H1 (cell line): ENCODE data around the gene TSG101.

Source experiments
- BRCA1 ChIP-seq: IDR thresholded peaks from 2 replicates; pipeline ENCODE4 v1.6.1; 2012; ENCODE audit warnings: low read depth, low read length, improper control_type of control experiment
- CEBPB ChIP-seq: IDR thresholded peaks from 2 replicates; pipeline ENCODE4 v1.6.1; 2012; ENCODE audit warnings: low read depth, low read length
- CHD2 ChIP-seq: IDR thresholded peaks from 2 replicates; pipeline ENCODE4 v1.6.1; 2012; ENCODE audit warnings: low read length, improper control_type of control experiment
- EP300 ChIP-seq, 2 experiments: IDR thresholded peaks; 1 replicate in 1 of 2; 2 replicates in 1 of 2; pipeline ENCODE4 v1.6.1; 2011 to 2012; ENCODE audit warnings: low read depth in 2 of 2, low read length in 2 of 2, mild to moderate bottlenecking in 2 of 2, borderline replicate concordance in 1 of 2, inconsistent platforms in 1 of 2, moderate library complexity in 1 of 2
- POLR2A ChIP-seq, 2 experiments: IDR thresholded peaks; 1 replicate in 1 of 2; 2 replicates in 1 of 2; pipeline ENCODE4 v1.6.1; 2011; ENCODE audit warnings: low read depth in 2 of 2, low read length in 2 of 2, mild to moderate bottlenecking in 2 of 2; ENCODE audit errors: control extremely low read depth in 1 of 2
- POLR2AphosphoS5 ChIP-seq: IDR thresholded peaks from 2 replicates; pipeline ENCODE4 v1.6.1; 2011; ENCODE audit warnings: low read depth, low read length
- POU5F1 ChIP-seq: IDR thresholded peaks from 2 replicates; pipeline ENCODE4 v1.6.1; 2011; ENCODE audit warnings: low read depth, mild to moderate bottlenecking, low read length, moderate library complexity

DNA sequence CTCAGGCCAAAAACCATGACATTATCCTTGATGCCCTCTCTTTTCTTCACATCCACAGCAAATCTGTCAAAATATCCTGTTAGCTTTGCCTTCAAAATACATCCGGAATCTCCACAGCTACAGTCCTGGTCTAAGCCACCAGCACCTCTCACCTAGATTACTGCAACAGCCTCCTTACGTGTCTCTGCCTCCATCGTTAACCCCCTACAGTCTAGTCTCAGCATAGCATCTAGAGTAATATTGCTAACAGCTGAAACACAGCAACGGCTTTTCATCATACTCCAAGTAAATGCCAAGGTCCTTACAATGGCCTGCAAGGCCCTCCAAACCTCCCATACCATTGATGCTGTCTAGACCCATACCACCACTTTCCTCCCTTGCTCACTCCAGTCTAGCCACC lies 4.4 kb downstream of the TSG101 start:
- TF ChIP-seq CHD2 (no peak), POU5F1 (no peak), BRCA1 (no peak), EP300 (IDR thresholded peaks at IDR 0.05; ENCODE audit: borderline replicate concordance in 1 of 2, low read depth in 2 of 2, low read length in 2 of 2) (no peak), POLR2AphosphoS5 (no peak), POLR2A (IDR thresholded peaks at IDR 0.05; ENCODE audit: control extremely low read depth in 1 of 2, low read depth in 2 of 2, low read length in 2 of 2) (no peak), CEBPB (no peak)
